GM12801 (cell line): ENCODE results near the gene C16orf87.

Experiments
- TF ChIP-seq, protein P1 (sequence below): IDR thresholded peaks from one replicate; pipeline ENCODE4 v1.5.1; 2011; ENCODE audit warnings: control low read depth; ENCODE audit not compliant: insufficient read length; ENCODE audit errors: extremely low read depth

Gene C16orf87

GRCh38 chr16:46775214-46775613, 55.8 kb downstream of the C16orf87 start:
- TF ChIP-seq, protein P1, sequence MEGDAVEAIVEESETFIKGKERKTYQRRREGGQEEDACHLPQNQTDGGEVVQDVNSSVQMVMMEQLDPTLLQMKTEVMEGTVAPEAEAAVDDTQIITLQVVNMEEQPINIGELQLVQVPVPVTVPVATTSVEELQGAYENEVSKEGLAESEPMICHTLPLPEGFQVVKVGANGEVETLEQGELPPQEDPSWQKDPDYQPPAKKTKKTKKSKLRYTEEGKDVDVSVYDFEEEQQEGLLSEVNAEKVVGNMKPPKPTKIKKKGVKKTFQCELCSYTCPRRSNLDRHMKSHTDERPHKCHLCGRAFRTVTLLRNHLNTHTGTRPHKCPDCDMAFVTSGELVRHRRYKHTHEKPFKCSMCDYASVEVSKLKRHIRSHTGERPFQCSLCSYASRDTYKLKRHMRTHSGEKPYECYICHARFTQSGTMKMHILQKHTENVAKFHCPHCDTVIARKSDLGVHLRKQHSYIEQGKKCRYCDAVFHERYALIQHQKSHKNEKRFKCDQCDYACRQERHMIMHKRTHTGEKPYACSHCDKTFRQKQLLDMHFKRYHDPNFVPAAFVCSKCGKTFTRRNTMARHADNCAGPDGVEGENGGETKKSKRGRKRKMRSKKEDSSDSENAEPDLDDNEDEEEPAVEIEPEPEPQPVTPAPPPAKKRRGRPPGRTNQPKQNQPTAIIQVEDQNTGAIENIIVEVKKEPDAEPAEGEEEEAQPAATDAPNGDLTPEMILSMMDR, result no peak

DNA sequence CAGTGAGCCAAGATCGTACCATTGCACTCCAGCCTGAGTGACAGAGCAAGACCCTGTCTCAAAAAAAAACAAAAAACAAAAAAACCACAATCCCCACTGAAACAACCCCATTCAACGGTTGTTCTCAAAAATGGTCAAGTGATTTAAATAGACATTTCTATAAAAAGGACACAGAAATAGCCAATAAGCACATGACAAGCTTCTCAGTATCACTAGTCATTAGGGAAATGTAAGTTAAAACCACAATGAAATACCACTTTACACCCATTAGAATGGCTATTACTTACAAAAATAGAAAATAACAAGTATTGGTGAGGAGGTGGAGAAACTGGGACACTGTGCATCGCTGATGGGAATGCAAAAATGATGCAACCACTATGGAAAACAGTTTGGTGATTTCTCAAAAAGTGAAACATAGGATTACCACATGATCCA, 56.2 kb downstream of the C16orf87 start:
- TF ChIP-seq, protein P1, result no peak

- TF ChIP-seq, protein P1, result no peak
Measured at GRCh38 chr16:46772463-46772862, 58.5 kb downstream of the C16orf87 start.

DNA sequence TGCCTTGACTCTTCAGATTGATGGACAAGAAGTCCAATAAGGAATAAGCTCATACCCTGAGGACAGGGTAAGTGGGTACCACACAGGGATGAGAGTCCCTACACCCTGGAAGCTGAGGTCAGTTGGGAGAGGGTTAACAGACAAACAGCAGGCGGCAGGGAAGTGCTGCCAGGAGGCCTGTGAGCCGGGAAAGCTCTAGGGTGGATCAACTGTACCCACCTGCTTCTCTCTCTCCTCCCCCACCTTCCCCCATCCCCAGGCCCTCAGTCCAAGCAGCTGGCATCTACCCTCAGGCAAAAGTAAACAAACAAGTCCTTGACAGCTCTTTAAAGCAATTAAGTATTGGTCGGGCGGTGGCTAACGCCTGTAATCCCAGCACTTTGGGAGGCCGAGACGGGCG, 62.2 kb downstream of the C16orf87 start:
- TF ChIP-seq, protein P1, result no peak

DNA sequence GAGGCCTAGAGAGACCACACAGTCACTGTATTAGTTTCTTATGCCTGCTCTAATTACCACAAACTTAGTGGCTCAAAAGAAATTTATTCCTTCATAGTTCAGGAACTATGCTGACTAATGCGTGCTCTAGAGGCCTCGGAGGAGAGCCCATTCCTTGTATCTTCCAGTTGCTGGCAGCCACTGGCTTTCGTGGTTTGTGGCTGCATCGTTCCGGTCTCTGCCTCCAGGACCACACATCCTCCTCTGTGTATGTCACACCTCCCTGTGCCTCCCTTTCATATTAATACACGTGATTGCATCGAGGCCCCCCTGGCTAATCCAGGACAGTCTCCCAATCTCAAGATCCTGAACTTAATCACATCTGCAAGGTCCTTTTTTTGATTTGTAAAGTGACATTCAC, 65.9 kb downstream of the C16orf87 start:
- TF ChIP-seq, protein P1, result no peak

DNA sequence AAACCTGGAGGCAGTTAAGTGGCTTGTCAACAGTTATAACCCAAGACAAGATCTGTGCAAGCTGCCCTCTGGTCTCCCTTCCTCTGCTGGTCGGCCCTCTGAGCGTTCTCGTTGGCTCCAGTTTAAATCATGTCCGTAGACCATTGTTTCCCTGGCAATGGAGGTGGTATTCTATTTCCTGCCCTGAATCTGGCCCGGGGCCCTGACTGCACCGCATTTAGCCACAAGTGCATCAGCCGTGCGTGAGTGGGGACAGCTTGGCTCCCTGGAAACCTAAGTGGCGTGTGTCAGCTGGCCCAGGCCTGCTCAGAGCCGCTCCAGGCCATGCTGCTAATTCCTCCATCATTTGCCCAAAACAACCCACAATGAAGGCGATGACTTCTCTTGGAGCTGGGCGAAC, 67.8 kb downstream of the C16orf87 start:
- TF ChIP-seq, protein P1, result no peak

DNA sequence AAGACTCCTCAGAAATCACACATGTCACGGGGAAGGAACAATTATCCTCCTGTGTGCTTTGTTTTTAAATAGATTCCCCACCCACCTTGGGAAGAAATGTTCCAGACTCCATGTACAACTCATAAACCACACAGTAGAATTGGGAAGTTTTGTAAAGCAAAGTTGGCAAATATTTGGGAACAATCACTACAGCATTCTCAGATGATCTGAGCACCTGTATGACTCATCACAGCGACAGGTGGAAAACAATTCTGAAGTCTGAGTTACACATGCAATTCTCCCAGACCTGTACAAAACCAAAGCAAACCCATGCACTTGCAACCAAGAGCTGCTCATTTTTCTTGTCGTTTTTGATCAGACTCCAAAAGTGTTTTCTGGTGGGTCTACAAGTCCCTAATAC, 68.4 kb downstream of the C16orf87 start:
- TF ChIP-seq, protein P1, result no peak

GRCh38 chr16:46759309-46759708, 71.7 kb downstream of the C16orf87 start:
- TF ChIP-seq, protein P1, result no peak
